Natural killer cell treated with Interleukin-12 subunit alpha and Interleukin-12 subunit beta and Interleukin-15 and Interleukin-18, amount 100 ng/mL, for 72 hours (primary cell): Measurements from ENCODE around the gene TM7SF2. TPM values are rescaled to one million over a fixed set of nuclear protein-coding genes. Genes with fewer than 3 reads are reported as not detected.
"Not testable (repeated sequence)": the region's sequence is repeated elsewhere in the genome, so short reads cannot be mapped to it uniquely, and the experiment has no call there.

Source experiments
- ATAC-seq, 2 donors: fragments of 150-1000 bp; cut with Tn5 transposase in 1 of 2; sonication (Bioruptor Pico), chemical (Tn5 transposase) in 1 of 2; 2 replicates each; pipeline ENCODE4 v1.10.0; 2021
- DNase-seq: peaks from one replicate; pipeline ENCODE4 v3.0.0; 2022; ENCODE audit warnings: low spot score
- H3K27ac Mint-ChIP-seq, 2 donors: 1 replicate in 1 of 2; 2 replicates in 1 of 2; pipeline ENCODE4 v1.8.0; 2022; ENCODE audit warnings: mixed read lengths in 2 of 2, mild to moderate bottlenecking in 1 of 2, moderate library complexity in 1 of 2
- H3K27me3 Mint-ChIP-seq, 2 donors: 1 replicate in 1 of 2; 2 replicates in 1 of 2; pipeline ENCODE4 v1.8.0; 2022; ENCODE audit warnings: mixed read lengths in 2 of 2
- H3K36me3 Mint-ChIP-seq: one replicate; pipeline ENCODE4 v1.8.0; 2022; ENCODE audit warnings: mixed read lengths
- H3K4me1 Mint-ChIP-seq, 2 donors: 1 replicate in 1 of 2; 2 replicates in 1 of 2; pipeline ENCODE4 v1.8.0; 2022; ENCODE audit warnings: low read depth in 2 of 2, mixed read lengths in 2 of 2, mild to moderate bottlenecking in 1 of 2
- H3K4me3 Mint-ChIP-seq: one replicate; pipeline ENCODE4 v1.8.0; 2022; ENCODE audit warnings: mixed read lengths
- H3K9me3 Mint-ChIP-seq: 2 replicates; pipeline ENCODE4 v1.8.0; 2022; ENCODE audit warnings: mixed read lengths
- total RNA-seq, 2 donors: library from RNA; stranded (reverse); gene quantifications; one replicate each; pipeline ENCODE4 v1.2.3, GENCODE V29; 2022

The TM7SF2 gene
- total RNA-seq, 2 donors from 2014 or later = 18.6 to 30.7 TPM

DNA sequence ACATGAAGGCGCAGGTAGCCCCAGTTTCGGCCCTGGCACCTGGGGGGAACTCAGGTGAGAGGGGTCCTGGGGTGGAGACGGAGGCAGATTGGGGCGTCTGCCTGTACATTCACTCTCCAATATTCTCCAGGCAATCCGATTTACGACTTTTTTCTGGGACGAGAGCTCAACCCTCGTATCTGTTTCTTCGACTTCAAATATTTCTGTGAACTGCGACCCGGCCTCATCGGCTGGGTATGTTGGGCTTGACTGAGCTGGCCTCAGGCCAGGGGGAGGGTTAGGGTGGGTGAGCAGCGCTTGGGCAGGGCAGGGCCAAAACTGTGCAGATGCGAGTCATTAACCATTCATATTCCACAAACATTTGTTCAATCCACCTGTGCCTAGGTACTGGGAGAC, 1.7 kb downstream of the TM7SF2 start:
- Mint-ChIP-seq H3K4me3 (peak overlapping the region; percentile 97), H3K27me3 (no peaks in the 10 kb centered on the region), H3K4me1 (peaks cover 25 to 30% of the 10 kb centered on the region in 2 donors), H3K27ac (peak overlapping the region; percentile 10 to 45), H3K9me3 (no peaks in the 10 kb centered on the region), H3K36me3 (peaks cover under 1% of the 10 kb centered on the region)
- ATAC-seq = no peak
- peak; percentile 22 for DNase-seq

DNA sequence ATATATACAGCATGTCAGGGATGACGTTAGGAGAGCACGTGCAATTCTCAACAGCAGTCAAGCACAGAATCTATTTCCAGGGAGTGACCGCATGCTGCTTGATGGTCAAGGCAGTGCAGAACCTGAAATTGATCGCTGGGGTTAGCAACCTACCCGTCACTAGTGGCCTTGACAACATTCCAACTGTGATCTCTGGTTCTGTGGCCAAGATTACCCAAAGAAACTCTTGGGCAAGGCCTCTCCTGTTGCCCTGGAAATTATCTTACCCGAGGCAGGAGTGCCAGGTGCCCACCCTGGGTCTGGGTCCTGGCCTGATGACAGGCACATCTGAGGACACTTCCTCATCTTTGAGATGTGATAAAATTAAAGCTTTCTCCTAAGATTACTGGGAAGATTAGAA, 2.2 kb downstream of the TM7SF2 start:
- Mint-ChIP-seq H3K9me3 (no peaks in the 10 kb centered on the region), H3K4me3 (peak overlapping the region; percentile 97), H3K36me3 (peaks cover 5% of the 10 kb centered on the region), H3K4me1 (peaks cover 29 to 32% of the 10 kb centered on the region in 2 donors), H3K27me3 (no peaks in the 10 kb centered on the region), H3K27ac (peak overlapping the region; percentile 10 to 45)
- ATAC-seq (no peak), DNase-seq (peak; percentile 16)

DNA sequence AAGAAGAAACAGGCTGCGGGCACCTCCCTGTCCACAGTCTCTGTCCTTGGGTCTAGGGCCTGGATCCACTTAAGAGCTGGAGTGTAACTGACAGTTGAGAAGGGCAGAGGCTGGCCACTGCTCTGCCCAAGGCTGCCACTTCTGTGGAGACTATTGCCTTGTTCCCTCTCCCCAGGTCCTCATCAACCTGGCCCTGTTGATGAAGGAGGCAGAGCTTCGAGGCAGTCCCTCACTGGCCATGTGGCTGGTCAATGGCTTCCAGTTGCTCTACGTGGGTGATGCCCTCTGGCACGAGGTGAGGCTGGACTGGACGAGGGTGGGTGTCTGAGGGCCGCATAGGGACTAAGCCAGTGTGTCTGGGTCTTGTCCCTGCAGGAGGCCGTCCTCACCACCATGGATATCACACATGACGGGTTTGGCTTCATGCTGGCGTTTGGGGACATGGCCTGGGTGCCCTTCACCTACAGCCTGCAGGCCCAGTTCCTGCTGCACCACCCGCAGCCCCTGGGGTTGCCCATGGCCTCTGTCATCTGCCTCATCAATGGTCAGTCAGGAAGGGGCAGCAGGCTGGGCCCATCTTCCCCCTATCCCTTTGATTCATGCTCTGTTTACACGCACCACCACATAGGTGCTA, 3.0 kb downstream of the TM7SF2 start:
- H3K4me3 Mint-ChIP-seq = peak overlapping the region; percentile 12
- H3K27ac Mint-ChIP-seq = no peak overlapping the region

DNA sequence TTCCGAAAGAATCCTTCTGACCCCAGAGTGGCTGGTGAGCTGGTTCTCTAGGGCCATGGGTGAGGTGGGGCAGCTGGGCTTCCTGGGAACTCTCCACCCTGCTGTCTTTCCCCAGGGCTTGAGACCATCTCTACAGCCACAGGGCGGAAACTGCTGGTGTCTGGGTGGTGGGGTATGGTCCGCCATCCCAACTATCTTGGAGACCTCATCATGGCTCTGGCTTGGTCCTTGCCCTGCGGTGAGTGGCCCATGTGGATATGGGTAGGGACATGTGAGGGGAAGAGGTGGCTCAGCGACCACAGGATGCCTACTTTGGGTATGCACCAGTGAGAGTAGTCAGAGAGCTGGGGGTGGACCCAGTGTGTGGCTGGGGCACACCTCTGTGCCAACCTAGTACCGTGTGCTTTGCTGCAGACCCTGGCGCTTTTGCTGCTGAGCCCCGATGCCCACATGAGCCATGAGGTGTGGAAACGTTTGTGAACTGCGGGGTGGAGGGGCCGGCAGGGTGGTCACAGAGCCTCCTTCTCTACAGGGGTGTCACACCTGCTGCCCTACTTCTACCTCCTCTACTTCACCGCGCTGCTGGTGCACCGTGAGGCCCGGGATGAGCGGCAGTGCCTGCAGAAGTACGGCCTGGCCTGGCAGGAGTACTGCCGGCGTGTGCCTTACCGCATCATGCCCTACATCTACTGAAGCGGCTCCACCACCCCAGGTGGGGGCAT, 3.9 kb downstream of the TM7SF2 start:
- ATAC-seq (no peak), DNase-seq (no peak)
- peak overlapping the region in 1 of 2 donors; percentile 95 for H3K27ac Mint-ChIP-seq
- peaks cover 34 to 35% of the 10 kb centered on the region in 2 donors for H3K4me1 Mint-ChIP-seq
- H3K36me3 Mint-ChIP-seq = peaks cover 7% of the 10 kb centered on the region
- no peaks in the 10 kb centered on the region for H3K27me3 Mint-ChIP-seq
- no peaks in the 10 kb centered on the region for H3K9me3 Mint-ChIP-seq
- peak overlapping the region; percentile 86 for H3K4me3 Mint-ChIP-seq

More for the DNA sequence above, 3.0 kb downstream of the TM7SF2 start:
- Mint-ChIP-seq H3K4me1 (peaks cover 32 to 33% of the 10 kb centered on the region in 2 donors), H3K27me3 (no peaks in the 10 kb centered on the region), H3K9me3 (no peaks in the 10 kb centered on the region), H3K36me3 (peaks cover 7% of the 10 kb centered on the region)
- ATAC-seq = no peak
- DNase-seq = peak; percentile 53

DNA sequence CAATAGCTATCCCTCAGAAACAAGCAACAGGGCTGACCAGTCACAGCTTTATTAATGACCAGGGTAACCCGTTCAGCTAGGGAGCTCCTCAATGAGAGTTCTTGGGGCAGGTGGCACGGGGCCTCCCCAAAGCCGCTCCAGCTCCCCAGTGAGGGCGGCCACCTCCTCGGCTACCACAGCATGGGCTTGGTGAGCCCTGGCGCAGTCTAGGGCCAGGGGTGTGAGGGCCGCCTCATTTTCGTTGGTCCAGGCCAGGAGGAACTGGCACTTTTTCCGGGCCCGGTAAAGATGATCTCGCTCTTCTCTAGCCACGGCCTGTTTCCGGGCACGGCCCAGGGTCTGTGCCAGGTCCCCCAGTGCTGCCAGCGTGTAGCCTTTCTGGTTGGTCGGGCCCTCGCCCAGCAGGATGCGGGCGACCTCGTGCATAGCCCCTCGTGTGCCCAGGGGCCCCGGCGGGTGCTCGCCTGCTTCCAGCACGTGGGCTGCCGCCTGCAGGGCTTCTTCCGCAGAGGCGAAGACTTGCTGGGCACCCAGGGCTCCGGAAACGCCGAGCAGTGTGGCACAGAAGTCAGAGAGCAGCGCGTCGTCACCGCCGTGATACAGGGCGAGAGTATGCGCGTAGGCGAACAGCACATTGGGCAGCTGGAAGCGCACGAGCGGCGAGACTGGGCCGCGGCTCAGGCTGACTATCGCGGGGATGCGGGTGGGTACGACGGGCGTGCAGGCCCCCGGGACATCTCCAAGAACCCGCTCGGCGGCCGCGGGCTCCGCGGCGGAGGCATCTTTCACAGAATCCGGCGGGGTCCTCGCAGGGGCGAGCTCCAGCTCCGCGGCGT, 4.9 kb downstream of the TM7SF2 start:
- peaks cover 14% of the 10 kb centered on the region for H3K36me3 Mint-ChIP-seq
- peak overlapping the region; percentile 71 to 95 for H3K27ac Mint-ChIP-seq
- no peaks in the 10 kb centered on the region for H3K27me3 Mint-ChIP-seq
- H3K4me3 Mint-ChIP-seq = peak overlapping the region; percentile 86
- peaks cover 32 to 42% of the 10 kb centered on the region in 2 donors for H3K4me1 Mint-ChIP-seq
- DNase-seq = no peak
- ATAC-seq = peak; percentile 11 to 42
- H3K9me3 Mint-ChIP-seq = no peaks in the 10 kb centered on the region

DNA sequence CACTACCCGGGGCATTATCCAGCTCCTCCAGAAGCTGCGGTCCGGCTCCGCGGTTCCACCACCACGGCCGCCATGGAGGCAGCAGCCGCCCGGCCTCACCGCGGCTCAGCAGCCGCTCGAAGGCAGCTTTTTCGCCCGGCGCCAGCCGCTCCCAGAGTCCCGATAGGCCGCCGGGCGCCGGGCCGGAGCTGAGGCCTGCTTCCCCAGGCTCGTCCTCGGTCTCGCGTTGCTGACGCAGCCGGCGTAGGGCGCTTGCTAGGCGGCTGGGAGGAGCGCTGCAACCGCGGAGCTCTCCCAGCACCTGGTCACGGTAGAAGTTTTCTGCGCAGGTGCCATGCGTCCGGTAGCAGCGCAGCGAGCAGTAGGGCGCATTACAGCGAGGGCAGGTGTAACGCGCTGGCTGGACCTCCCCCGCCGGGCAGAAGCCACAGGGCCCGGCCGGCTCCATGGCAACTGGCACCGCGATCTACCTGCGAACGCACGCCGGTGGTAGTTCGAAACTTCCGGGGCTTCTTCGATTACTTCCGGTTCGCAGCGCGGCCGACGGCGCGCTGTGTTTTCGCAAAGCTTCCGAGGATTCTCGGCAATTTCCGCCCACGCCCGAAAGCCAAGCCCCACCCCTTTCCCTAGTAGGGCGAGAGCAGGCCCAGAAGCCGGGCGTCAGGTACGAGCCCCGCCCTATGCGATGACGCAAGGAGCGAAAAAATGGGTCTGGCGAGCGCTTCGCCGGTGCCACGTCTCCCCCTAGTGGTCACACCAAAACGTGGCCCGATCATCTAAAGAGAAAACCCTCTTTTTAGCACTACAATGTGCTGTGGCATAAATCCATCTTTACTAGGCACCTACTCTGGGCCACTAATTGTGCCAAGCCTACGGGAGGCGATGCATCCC, 5.8 kb downstream of the TM7SF2 start, which contains the start of gene ZNHIT2:
Gene ZNHIT2 (minus strand): TSS at position 496 of the 891 bp plus-strand sequence. CDS start 48 bp downstream, at position 448.
- H3K4me3 Mint-ChIP-seq = peak within 1 kb of the TSS; percentile 86
- peaks cover 17% of the 10 kb centered on the region for H3K36me3 Mint-ChIP-seq
- H3K9me3 Mint-ChIP-seq = no peaks in the 10 kb centered on the region
- H3K27me3 Mint-ChIP-seq = no peaks in the 10 kb centered on the region
- peaks cover 33 to 43% of the 10 kb centered on the region in 2 donors for H3K4me1 Mint-ChIP-seq
- ATAC-seq (peak; percentile 82 to 88), DNase-seq (peak; percentile 100)
- H3K27ac Mint-ChIP-seq = peak within 1 kb of the TSS; percentile 88 to 95

DNA sequence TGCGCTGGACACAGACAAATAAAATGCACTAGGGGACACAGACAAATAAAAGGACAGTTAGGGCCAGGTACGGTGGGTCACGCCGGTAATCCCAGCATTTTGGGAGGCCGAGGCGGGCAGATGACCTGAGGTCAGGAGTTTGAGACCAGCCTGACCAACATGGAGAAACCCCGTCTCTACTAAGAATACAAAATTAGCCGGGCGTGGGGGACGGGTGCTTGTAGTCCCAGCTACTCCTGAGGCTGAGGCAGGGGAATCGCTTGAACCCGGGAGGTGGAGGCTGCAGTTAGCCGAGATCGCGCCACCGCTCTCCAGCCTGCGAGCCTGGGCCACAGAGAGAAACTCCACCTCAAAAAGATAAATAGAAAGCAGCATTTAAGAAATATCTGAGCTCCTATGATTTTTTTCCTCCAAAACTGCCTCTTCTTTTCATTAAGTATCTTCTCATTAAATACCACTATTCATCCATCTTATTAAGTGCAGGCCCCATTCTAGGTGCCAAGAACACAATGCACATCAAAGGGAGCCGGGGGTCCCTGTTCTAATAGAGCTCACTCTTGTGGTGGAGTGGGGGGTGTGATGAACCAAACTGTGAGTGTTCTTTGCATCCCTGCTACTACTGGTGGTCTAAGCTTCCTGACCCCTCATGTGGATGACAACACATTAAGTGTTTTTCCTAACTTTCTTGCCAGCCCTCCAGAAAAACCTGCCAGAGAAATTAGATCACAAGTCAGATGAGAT, 6.6 kb downstream of the TM7SF2 start:
- DNase-seq (no peak), ATAC-seq (no peak)
- Mint-ChIP-seq H3K36me3 (peaks cover 17% of the 10 kb centered on the region), H3K4me1 (peaks cover 31 to 41% of the 10 kb centered on the region in 2 donors), H3K27ac (peak overlapping the region; percentile 88 to 95), H3K4me3 (peak overlapping the region; percentile 86), H3K9me3 (no peaks in the 10 kb centered on the region), H3K27me3 (no peaks in the 10 kb centered on the region)

DNA sequence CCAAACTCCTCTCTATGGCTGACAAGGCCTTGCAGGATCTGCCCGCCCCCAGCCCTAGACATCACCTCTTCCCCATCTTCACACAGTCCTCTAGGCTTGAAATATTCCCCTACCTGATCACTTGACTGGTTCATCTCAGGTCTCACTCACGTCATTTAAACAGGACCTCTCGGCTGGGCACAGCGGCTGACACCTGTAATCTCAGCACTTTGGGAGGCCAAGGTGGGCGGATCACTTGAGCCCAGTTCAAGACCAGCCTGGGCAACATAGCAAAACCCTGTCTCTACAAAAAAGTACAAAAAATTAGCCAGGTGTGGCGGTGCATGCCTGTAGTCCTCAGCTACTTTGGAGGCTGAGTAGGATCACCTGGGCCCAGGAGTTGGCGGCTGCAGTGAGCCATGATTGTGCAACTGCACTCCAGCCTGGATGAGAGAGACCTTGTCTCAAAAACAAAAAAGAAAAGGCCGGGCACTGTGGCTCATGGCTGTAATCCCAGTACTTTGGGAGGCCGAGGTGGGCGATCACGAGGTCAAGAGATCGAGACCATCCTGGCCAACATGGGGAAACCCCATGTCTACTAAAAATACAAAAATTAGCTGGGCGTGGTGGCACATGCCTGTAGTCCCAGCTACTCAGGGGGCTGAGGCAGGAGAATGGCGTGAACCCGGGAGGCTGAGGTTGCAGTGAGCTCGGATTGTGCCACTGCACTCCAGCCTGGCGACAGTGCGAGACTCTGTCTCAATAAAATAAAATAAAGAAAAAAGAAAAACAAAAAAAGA, 7.4 kb downstream of the TM7SF2 start:
- H3K4me3 Mint-ChIP-seq = peak overlapping the region; percentile 100
- peaks cover 29 to 39% of the 10 kb centered on the region in 2 donors for H3K4me1 Mint-ChIP-seq
- not testable (repeated sequence) for H3K27me3 Mint-ChIP-seq, ATAC-seq, H3K9me3 Mint-ChIP-seq, DNase-seq
- H3K27ac Mint-ChIP-seq = peak overlapping the region; percentile 95 to 100
- H3K36me3 Mint-ChIP-seq = peaks cover 17% of the 10 kb centered on the region

DNA sequence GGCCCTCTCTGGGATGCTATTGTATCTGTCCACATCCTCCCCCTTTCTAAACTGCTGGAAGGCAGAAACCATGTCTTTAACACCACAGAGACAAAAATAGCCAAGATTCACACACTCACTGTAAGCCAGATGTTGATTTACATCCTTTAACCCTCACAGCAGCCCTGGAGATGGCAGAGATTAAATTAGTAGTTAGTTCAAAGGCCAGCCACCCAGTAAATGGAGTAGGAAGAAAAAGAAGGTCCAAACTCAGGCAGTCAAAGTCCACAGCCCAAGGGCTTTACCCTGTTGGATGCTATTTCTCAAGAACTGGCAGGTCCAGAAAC, 8.0 kb downstream of the TM7SF2 start:
- H3K9me3 Mint-ChIP-seq = no peaks in the 10 kb centered on the region
- ATAC-seq = no peak
- H3K27ac Mint-ChIP-seq = peak overlapping the region; percentile 95 to 100
- peaks cover 17% of the 10 kb centered on the region for H3K36me3 Mint-ChIP-seq
- no peaks in the 10 kb centered on the region for H3K27me3 Mint-ChIP-seq
- DNase-seq = no peak
- H3K4me3 Mint-ChIP-seq = peak overlapping the region; percentile 100
- H3K4me1 Mint-ChIP-seq = peaks cover 32 to 44% of the 10 kb centered on the region in 2 donors

DNA sequence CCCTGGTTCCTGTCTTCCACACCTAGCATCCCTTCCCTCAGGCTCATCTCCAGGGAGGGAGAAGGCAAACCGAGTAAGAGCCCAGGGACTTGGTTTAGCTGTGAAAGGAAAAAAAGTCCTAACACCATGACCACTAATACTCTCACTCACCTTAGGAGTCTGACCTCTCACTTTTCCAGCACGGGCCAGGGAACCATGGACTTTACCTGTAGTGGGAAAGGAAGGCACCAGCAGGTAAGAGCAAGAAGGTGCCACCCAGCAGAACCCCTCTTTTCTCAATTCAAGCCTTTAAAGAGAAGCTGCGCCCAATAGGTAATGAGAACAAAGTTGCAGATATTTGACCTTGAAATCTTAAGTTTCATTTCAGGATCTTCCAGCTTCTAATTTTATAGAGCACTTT, 9.2 kb downstream of the TM7SF2 start:
- no peaks in the 10 kb centered on the region for H3K27me3 Mint-ChIP-seq
- no peak for DNase-seq
- H3K9me3 Mint-ChIP-seq = no peaks in the 10 kb centered on the region
- peak overlapping the region; percentile 95 to 100 for H3K27ac Mint-ChIP-seq
- ATAC-seq = no peak
- H3K4me3 Mint-ChIP-seq = peak overlapping the region; percentile 100
- peaks cover 32 to 44% of the 10 kb centered on the region in 2 donors for H3K4me1 Mint-ChIP-seq
- H3K36me3 Mint-ChIP-seq = peaks cover 17% of the 10 kb centered on the region

DNA sequence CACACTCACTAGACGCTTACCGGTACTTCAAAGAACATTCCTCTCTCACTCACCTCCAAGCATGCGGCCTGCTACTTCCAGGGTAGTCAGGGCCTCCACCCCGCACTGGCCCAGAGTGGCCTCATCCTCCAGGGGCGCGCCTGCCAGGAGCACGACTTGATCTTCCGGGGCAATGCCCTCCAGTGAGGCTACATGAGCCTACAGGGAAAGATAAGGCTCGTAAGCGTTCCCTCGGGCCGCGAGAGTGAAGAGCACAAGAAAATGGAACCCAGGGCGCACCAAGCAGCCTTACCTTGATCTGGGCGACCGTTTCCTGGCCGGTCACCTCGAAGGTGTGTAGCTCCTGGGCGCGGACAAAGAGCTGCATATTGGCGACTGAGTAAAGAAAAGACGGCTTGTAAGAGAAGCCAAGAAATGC, 9.8 kb downstream of the TM7SF2 start:
- peak overlapping the region; percentile 100 for H3K4me3 Mint-ChIP-seq
- H3K27me3 Mint-ChIP-seq = no peaks in the 10 kb centered on the region
- H3K27ac Mint-ChIP-seq = peak overlapping the region; percentile 95 to 100
- H3K4me1 Mint-ChIP-seq = peaks cover 34 to 44% of the 10 kb centered on the region in 2 donors
- ATAC-seq = no peak
- DNase-seq = no peak
- H3K9me3 Mint-ChIP-seq = no peaks in the 10 kb centered on the region
- H3K36me3 Mint-ChIP-seq = peaks cover 17% of the 10 kb centered on the region
